SK-N-SH treated with all-trans-retinoic acid at 6 μM for 48 hours (cell line): ENCODE measurements around the gene KLHL29.

Source experiments
- RARB ChIP-seq: fragments of 250-450 bp; sonication (Bioruptor Pico); IDR thresholded peaks from 2 replicates; pipeline ENCODE4 v1.8.0; 2021; ENCODE audit warnings: mild to moderate bottlenecking, moderate library complexity
- TCF4 ChIP-seq: fragments of 250-450 bp; sonication (Bioruptor Pico); IDR thresholded peaks from 2 replicates; pipeline ENCODE4 v1.8.0; 2021; ENCODE audit warnings: mild to moderate bottlenecking, moderate library complexity, borderline replicate concordance
- TOX ChIP-seq: fragments of 250-450 bp; sonication (Bioruptor Pico); IDR thresholded peaks from 2 replicates; pipeline ENCODE4 v1.8.0; 2021; ENCODE audit warnings: mild to moderate bottlenecking, moderate library complexity, borderline replicate concordance
- ZFP30 ChIP-seq: fragments of 450-650 bp; formaldehyde crosslinking; IDR thresholded peaks from 2 replicates; pipeline ENCODE4 v1.5.0; 2022; ENCODE audit warnings: mild to moderate bottlenecking, moderate library complexity
- ZNF70 ChIP-seq: fragments of 450-650 bp; formaldehyde crosslinking; IDR thresholded peaks from 2 replicates; pipeline ENCODE4 v1.5.0; 2020; ENCODE audit warnings: mild to moderate bottlenecking, moderate library complexity
- TF ChIP-seq, protein P1 (sequence below): fragments of 250-450 bp; sonication (Bioruptor Pico); IDR thresholded peaks from 2 replicates; pipeline ENCODE4 v1.8.0; 2020; ENCODE audit warnings: mild to moderate bottlenecking, moderate library complexity, borderline replicate concordance
- TF ChIP-seq, protein P2 (sequence below): fragments of 250-450 bp; sonication (Bioruptor Pico); IDR thresholded peaks from 2 replicates; pipeline ENCODE4 v1.5.0; 2020; ENCODE audit warnings: mild to moderate bottlenecking, moderate library complexity

DNA sequence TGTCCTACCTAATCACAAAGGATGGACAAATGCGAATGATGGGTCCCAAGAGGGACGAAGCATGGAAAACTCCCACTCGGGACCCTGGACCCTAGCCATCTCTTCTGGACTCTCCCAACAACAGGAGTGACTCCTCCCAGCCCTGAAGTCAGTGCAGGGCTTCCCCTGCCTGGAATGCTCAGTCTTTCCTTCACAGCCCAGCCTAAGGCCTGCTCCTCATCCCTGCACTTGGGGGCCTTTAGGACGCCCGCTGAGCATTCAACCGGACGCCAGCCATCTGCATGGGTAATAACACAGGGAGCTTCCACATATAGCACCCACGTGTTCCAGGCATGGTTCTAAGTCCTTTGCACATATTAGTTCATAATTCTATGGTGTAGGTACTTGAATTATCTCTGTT, 237.5 kb downstream of the KLHL29 start:
- TF ChIP-seq ZNF70 (CRISPR knock-in tag) (no peak), RARB (CRISPR knock-in tag) (no peak), TCF4 (no peak), TOX (no peak), ZFP30 (CRISPR knock-in tag) (no peak)
- TF ChIP-seq, protein P1, sequence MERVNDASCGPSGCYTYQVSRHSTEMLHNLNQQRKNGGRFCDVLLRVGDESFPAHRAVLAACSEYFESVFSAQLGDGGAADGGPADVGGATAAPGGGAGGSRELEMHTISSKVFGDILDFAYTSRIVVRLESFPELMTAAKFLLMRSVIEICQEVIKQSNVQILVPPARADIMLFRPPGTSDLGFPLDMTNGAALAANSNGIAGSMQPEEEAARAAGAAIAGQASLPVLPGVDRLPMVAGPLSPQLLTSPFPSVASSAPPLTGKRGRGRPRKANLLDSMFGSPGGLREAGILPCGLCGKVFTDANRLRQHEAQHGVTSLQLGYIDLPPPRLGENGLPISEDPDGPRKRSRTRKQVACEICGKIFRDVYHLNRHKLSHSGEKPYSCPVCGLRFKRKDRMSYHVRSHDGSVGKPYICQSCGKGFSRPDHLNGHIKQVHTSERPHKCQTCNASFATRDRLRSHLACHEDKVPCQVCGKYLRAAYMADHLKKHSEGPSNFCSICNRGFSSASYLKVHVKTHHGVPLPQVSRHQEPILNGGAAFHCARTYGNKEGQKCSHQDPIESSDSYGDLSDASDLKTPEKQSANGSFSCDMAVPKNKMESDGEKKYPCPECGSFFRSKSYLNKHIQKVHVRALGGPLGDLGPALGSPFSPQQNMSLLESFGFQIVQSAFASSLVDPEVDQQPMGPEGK (CRISPR knock-in tag): no peak
- TF ChIP-seq, protein P2, sequence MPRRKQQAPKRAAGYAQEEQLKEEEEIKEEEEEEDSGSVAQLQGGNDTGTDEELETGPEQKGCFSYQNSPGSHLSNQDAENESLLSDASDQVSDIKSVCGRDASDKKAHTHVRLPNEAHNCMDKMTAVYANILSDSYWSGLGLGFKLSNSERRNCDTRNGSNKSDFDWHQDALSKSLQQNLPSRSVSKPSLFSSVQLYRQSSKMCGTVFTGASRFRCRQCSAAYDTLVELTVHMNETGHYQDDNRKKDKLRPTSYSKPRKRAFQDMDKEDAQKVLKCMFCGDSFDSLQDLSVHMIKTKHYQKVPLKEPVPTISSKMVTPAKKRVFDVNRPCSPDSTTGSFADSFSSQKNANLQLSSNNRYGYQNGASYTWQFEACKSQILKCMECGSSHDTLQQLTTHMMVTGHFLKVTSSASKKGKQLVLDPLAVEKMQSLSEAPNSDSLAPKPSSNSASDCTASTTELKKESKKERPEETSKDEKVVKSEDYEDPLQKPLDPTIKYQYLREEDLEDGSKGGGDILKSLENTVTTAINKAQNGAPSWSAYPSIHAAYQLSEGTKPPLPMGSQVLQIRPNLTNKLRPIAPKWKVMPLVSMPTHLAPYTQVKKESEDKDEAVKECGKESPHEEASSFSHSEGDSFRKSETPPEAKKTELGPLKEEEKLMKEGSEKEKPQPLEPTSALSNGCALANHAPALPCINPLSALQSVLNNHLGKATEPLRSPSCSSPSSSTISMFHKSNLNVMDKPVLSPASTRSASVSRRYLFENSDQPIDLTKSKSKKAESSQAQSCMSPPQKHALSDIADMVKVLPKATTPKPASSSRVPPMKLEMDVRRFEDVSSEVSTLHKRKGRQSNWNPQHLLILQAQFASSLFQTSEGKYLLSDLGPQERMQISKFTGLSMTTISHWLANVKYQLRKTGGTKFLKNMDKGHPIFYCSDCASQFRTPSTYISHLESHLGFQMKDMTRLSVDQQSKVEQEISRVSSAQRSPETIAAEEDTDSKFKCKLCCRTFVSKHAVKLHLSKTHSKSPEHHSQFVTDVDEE (CRISPR knock-in tag): no peak
